GM21447 (cell line): ENCODE results near the gene STPG3.

Experiments
- ATAC-seq: cut with Tn5 transposase; IDR thresholded peaks from one replicate; pipeline ENCODE4 v1.9.1; 2021; ENCODE audit not compliant: unreplicated experiment

STPG3 gene

GRCh38 chr9:137299938-137300337 lies 48.9 kb downstream of the STPG3 start:
- no peak for ATAC-seq

- no peak for ATAC-seq
These were observed 49.5 kb downstream of the STPG3 start for GRCh38 chr9:137300567-137301080.

- ATAC-seq = no peak
These were observed 50.2 kb downstream of the STPG3 start for GRCh38 chr9:137301081-137301947.

- peak; percentile 67 for ATAC-seq
These were observed 51.0 kb downstream of the STPG3 start, which contains the start of gene NRARP for GRCh38 chr9:137302118-137302448. NRARP (minus strand) TSS chr9:137302271; CDS start chr9:137301928, 343 bp downstream.

GRCh38 chr9:137302449-137303150 lies 51.5 kb downstream of the STPG3 start:
- peak; percentile 49 for ATAC-seq
